GM19023 (cell line): ENCODE results near the gene MKKS.

Experiments used
- ATAC-seq: cut with Tn5 transposase; IDR thresholded peaks from one replicate; pipeline ENCODE4 v1.9.1; 2021; ENCODE audit warnings: mild to moderate bottlenecking, moderate library complexity; ENCODE audit not compliant: unreplicated experiment

The MKKS gene

DNA sequence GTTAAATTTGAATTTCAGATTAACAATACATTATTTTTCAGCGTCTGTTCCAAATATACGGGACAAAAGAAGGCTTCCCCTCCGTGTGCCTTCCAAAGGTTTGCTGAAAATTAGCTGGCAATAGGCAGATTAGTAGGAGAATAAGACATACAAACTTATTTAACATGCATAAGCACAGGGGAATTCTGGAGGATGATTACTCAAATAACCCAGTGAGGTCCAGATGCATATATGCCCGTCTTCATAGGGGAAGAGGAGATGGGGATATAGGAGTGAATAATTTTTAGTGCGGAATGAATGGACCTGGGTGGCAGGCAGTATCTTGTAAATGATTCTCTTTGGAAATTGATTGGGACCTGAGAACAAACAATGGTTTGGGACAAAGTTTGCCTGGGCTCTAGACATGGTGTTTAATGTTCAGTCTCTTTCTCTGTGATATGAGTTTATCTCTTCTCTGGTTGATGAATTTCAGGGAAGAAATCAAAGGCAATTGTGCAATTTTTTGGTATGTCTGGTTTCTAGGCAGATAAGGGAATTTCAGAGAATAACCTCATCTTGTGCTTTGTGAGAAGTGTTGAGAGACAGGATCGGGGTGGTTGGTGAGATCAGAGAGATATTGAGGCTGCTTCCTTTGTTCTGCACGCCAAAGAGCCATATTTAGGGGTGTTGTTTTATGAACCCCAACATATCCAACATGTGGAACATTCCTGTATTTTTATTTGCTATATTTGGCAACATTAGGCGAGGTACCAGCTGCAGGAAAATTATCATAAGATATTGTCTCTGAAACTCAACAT is 63.7 kb downstream of the MKKS start:
- no peak for ATAC-seq

DNA sequence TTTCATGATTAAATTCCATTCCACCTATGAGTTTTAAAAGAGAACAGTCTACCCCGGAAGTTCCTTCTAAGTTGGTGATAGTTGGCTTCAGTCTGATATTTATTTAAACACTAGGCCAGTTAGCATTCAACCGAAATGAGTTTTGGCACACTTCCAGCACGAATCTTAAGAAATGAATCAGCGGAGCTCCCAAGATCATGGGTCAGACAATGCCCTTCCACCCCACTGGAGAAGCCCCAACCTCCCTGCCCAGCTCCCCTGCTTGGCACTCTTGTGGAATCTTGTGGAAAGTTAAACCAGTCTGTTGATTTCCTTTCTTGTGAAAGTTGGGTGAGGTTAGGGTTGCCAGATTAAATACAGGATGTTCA is 64.3 kb downstream of the MKKS start:
- ATAC-seq, result no peak

- ATAC-seq, result no peak
These were observed 65.3 kb downstream of the MKKS start for GRCh38 chr20:10368702-10369041.

- ATAC-seq, result no peak
These were observed 65.9 kb downstream of the MKKS start for GRCh38 chr20:10367943-10368701.

DNA sequence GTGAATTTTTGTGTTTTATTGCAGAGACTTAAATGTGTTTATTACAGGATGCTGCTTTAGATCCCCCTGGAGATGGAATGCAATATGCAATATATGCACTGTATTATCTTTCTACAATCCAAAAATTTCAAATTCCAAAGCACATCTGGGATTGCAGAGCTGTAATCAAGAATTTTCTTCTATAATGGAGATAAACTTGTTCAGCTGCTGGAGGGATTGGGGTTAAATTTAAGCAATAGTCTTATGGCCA is 66.4 kb downstream of the MKKS start:
- ATAC-seq, result no peak

- no peak for ATAC-seq
These were observed 66.9 kb downstream of the MKKS start for GRCh38 chr20:10366898-10367692.

DNA sequence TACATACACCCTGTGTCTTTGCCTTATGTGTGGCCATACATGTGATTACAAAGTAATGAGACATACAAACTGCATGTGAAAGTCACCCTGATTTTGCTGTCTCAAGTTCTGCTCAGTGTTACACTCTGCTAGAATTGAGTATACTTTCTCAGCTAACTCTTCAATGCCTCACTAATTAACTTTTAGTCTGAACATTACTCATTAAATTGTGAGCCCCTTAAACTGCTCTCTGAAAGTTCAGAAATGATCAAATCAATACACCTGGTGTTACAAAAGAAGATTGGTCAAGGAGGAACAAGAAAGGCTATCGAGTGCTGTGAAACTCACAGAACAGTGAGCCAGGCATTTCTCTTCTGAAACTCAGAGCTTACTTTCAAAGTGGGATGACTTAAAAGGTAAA is 71.3 kb downstream of the MKKS start:
- peak; percentile 67 for ATAC-seq

DNA sequence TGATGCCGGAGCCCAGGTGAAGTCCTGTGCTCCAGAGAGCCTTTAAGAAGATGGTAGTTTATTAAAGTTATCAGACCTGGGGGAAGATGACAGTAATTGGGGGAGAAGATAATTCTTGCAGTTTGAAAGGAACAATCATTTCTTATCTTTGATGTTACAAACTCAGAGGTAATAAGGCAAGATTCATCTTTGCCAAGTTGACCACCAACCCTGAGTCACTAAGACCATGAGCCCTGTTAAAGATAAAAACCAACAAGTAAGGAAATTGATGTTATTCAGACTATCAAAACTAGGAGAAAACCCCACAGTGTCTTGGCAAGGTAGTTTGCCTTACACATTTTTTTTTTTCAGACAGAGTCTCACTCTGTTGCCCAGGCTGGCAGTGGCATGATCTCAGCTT is 73.1 kb downstream of the MKKS start:
- ATAC-seq, result no peak

DNA sequence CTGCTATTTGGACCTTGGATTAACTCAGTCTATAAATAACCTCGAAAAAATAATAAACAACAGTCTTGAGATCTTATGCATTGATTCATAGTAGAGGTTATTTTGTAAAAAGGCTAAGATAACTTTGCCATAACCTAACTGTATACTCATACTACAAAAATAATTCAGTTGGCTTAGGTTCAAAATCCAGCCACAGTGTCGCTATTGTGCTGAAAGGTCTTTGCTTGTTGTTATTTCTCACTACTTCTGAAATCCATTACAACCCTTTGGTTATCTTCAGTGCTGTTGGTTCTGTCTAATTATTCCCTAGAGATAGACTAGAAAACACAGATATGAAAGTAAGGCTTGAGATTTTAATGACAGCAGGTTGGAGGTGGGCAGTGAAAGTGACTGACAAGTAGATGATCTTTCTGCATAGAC is 74.4 kb downstream of the MKKS start:
- ATAC-seq, result no peak

DNA sequence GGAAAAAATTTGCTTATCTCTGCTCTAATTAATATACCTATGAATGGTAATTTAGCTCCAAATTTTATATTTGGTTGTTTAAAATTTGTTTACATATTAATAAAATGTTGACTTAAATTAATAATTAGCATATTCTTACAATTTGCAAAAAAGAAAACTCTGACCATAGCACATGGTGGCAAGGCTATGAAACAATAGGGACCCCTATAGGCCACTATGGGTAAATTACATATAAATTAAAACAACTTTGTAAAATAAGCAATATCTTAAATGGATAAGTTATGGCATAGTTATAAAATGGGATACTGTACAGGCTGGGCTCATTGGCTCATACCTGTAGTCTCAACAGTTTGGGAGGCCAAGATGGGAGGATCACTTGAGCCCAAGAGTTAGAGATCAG is 76.0 kb downstream of the MKKS start:
- ATAC-seq, result no peak

GRCh38 chr20:10357061-10357708 is 76.8 kb downstream of the MKKS start:
- no peak for ATAC-seq

DNA sequence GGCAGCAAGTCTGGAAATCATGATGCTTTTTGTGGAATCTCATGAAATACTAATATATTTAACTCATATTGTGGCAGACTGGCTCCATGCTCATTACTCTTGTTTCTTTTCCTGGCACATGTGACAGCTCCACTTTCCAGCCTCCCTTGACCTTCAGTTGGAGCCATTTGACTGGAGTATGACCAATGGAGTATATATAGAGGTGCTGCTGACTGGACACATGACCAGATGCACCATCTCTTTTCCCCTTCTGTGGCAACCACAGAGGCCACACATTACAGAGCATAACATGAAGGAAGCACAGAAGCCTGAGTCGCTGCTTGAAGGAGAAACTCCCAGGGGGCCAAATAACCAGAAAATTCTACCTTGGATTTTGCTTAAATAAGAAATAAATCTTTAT is 77.4 kb downstream of the MKKS start:
- no peak for ATAC-seq

DNA sequence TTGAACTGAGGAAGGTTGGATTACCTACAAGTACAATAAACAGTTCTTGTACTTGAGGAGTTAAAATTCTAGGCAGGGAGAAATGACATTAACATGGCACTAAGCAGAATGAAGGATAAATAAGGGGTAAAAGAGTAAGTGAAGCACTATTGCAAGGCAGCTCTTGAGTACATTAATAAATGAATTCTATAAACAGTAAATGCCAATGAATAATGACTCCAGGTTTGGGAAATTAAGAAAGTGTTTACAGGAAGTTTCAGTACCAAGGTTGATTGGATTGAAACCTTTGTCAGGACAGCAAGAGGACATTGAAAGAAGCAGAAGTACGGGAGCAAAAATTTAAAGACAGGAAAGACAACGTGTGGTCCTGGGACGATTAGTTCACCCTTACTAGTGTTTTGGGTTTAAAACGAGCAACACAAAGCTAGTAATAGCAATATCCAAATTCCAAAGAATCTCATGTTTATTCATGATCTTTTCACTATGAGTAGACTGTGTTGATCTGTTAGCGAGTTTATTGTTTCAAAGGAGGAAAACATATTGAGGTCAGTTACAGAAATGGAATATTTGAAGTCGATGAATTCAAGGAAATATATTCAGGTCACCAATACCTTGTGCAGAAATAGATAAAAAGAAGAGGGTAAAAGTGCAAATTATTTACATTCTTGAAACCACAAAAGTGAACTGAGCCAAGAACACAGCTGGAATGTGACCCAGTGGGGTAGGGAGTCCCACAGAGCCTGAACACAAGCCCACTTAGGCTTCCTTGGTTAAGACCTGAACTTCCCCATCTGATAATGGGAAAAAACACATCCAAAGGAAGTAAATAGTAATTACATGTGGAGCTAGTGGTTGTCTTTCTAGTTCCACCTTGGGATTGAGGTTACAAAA is 80.8 kb downstream of the MKKS start:
- ATAC-seq, result no peak
